ENCODE data around the gene RHOF.

The RHOF gene

GRCh38 chr12:121804417-121805111 lies 11.1 kb upstream of the RHOF start:
- DNase-seq: no peak

- DNase-seq: peak; percentile 78
These were observed 10.5 kb upstream of the RHOF start, which contains the start of gene SETD1B for GRCh38 chr12:121803861-121804416. Gene SETD1B, plus strand, starts transcription at chr12:121804009. Its CDS starts 729 bp downstream, at chr12:121804738.

GRCh38 chr12:121802843-121803698 lies 9.6 kb upstream of the RHOF start:
- DNase-seq: peak; percentile 97

- no peak for DNase-seq
These were observed 9.0 kb upstream of the RHOF start for GRCh38 chr12:121802485-121802842.

GRCh38 chr12:121801595-121802484 lies 8.4 kb upstream of the RHOF start:
- DNase-seq: peak; percentile 73

GRCh38 chr12:121800694-121801594 lies 7.5 kb upstream of the RHOF start:
- DNase-seq: peak; percentile 73

GRCh38 chr12:121799842-121800693 lies 6.6 kb upstream of the RHOF start:
- DNase-seq: peak; percentile 85

- DNase-seq: peak; percentile 81
These were observed 5.8 kb upstream of the RHOF start for GRCh38 chr12:121799156-121799841.

GRCh38 chr12:121798787-121799155 lies 5.3 kb upstream of the RHOF start:
- DNase-seq: no peak

GRCh38 chr12:121797937-121798786 lies 4.7 kb upstream of the RHOF start:
- peak; percentile 58 for DNase-seq

GRCh38 chr12:121796855-121797751 lies 3.6 kb upstream of the RHOF start:
- peak; percentile 55 for DNase-seq

- DNase-seq: peak; percentile 89
These were observed 1.8 kb upstream of the RHOF start for GRCh38 chr12:121795034-121795968.

GRCh38 chr12:121794534-121795033 lies 1.1 kb upstream of the RHOF start:
- DNase-seq: no peak

- peak; percentile 95 for DNase-seq
These were observed 498 bp upstream of the RHOF start for GRCh38 chr12:121793838-121794533.

GRCh38 chr12:121792607-121793439 lies 665 bp downstream of the RHOF start:
- peak; percentile 49 for DNase-seq

Measured in hematopoietic multipotent progenitor cell treated with erythropoietin and hydrocortisone succinate and interleukin-3 and kit ligand, for 8 days (in vitro differentiated cells).